Small intestine (tissue), 7 donors: ENCODE measurements around the gene PJVK. TPM values are rescaled to one million over a fixed set of nuclear protein-coding genes. Genes with fewer than 3 reads are reported as not detected.
A peak's percentile ranks its signal among the peaks of the same experiment; 100 is the strongest.

Experiments used
- DNase-seq, 2 donors: peaks; one replicate each; pipeline versions ENCODE4 v3.0.0 to v3.0.0-alpha.2; 2013
- FAIRE-seq: peaks from 2 replicates; lab custom pipeline; 2012; peaks lifted over from hg19 to GRCh38; lab: Jason Lieb, UNC
- H3K27ac ChIP-seq, 3 donors: one replicate each; pipeline ENCODE4 v1.5.1; 2013; ENCODE audit warnings: low read length in 2 of 3, mild to moderate bottlenecking in 2 of 3, control low read depth in 1 of 3, inconsistent platforms in 1 of 3, low read depth in 1 of 3, moderate library complexity in 1 of 3
- H3K27me3 ChIP-seq, 3 donors: one replicate each; pipeline ENCODE4 v1.6.1; 2013; ENCODE audit warnings: low read length in 3 of 3, inconsistent platforms in 1 of 3; ENCODE audit not compliant: control insufficient read depth in 3 of 3, insufficient read depth in 3 of 3
- H3K36me3 ChIP-seq, 3 donors: one replicate each; pipeline ENCODE4 v1.6.1; 2013; ENCODE audit warnings: low read length in 3 of 3, inconsistent platforms in 1 of 3, low read depth in 1 of 3, mild to moderate bottlenecking in 1 of 3, moderate library complexity in 1 of 3; ENCODE audit not compliant: control insufficient read depth in 3 of 3, insufficient read depth in 2 of 3
- H3K4me1 ChIP-seq, 3 donors: one replicate each; pipeline ENCODE4 v1.6.1; 2013; ENCODE audit warnings: low read length in 2 of 3, inconsistent platforms in 1 of 3, low read depth in 1 of 3, mild to moderate bottlenecking in 1 of 3, moderate library complexity in 1 of 3; ENCODE audit not compliant: control insufficient read depth in 3 of 3, insufficient read depth in 2 of 3
- H3K4me3 ChIP-seq, 3 donors: one replicate each; pipeline ENCODE4 v1.5.1; 2013; ENCODE audit warnings: low read length in 3 of 3, control low read depth in 1 of 3, inconsistent platforms in 1 of 3, low read depth in 1 of 3, mild to moderate bottlenecking in 1 of 3, moderate library complexity in 1 of 3
- H3K9me3 ChIP-seq, 2 donors: one replicate each; pipeline ENCODE4 v1.6.1; 2013; ENCODE audit warnings: low read depth in 1 of 2, low read length in 1 of 2; ENCODE audit not compliant: control insufficient read depth in 2 of 2, insufficient read depth in 1 of 2
- WGBS, 3 donors: extraction: QIAGEN DNeasy Blood & Tissue Kit; methylation state at CpG; one replicate each; pipeline ENCODE4 v1.1.7; 2013; 5-methylcytosine and 5-hydroxymethylcytosine counted together
- polyA plus RNA-seq, 4 donors: library from polyadenylated mRNA; stranded (reverse) in 3 of 4; unstranded in 1 of 4; fragments of 200-250 nt in 3 of 4; fragments of 120-200 nt in 1 of 4; gene quantifications; one replicate each; pipeline versions ENCODE4 v1.2.1 to v1.2.3, GENCODE V29; 2013
- donor health status: healthy with polysubstance abuse.
- donor health status: control.
- donor health status: control.
- donor health status: Bipolar disorder and iron deficiency.
- donor health status: healthy.

PJVK gene
- polyA plus RNA-seq, 4 donors: 1.0 to 5.3 (median 1.1) TPM; not detected in 1

GRCh38 chr2:178498137-178498536 is 47.0 kb downstream of the PJVK start:
- no peak for FAIRE-seq
- DNase-seq: no peak
- H3K36me3 ChIP-seq: peaks cover 20 to 22% (median 20%) of the 10 kb centered on the region in 3 donors

GRCh38 chr2:178499640-178500039 is 48.5 kb downstream of the PJVK start:
- no peaks in the 10 kb centered on the region for H3K27me3 ChIP-seq
- H3K27ac ChIP-seq: no peak overlapping the region
- no peaks in the 10 kb centered on the region for H3K9me3 ChIP-seq
- no peaks in the 10 kb centered on the region for H3K4me1 ChIP-seq
- FAIRE-seq (no peak), DNase-seq (no peak)
- H3K36me3 ChIP-seq: peaks cover 13 to 20% (median 13%) of the 10 kb centered on the region in 3 donors
- no peak overlapping the region for H3K4me3 ChIP-seq
- 95 to 97% (median 95%) methylated on average over 3 of the region's 3 CpGs for WGBS, 3 donors

More at GRCh38 chr2:178498137-178498536, 47.0 kb downstream of the PJVK start:
- Histone ChIP-seq H3K27me3 (no peaks in the 10 kb centered on the region), H3K4me3 (no peak overlapping the region), H3K4me1 (no peaks in the 10 kb centered on the region), H3K27ac (no peak overlapping the region), H3K9me3 (no peaks in the 10 kb centered on the region)

GRCh38 chr2:178502751-178503150 is 51.6 kb downstream of the PJVK start:
- no peak for FAIRE-seq
- Histone ChIP-seq H3K4me1 (no peaks in the 10 kb centered on the region), H3K4me3 (no peak overlapping the region), H3K36me3 (peaks cover 0 to 13% (median 12%) of the 10 kb centered on the region in 3 donors), H3K9me3 (no peaks in the 10 kb centered on the region), H3K27me3 (no peaks in the 10 kb centered on the region), H3K27ac (no peak overlapping the region)
- WGBS, 3 donors: 97 to 99% (median 99%) methylated on average over 4 of the region's 4 CpGs
- DNase-seq: no peak

DNA sequence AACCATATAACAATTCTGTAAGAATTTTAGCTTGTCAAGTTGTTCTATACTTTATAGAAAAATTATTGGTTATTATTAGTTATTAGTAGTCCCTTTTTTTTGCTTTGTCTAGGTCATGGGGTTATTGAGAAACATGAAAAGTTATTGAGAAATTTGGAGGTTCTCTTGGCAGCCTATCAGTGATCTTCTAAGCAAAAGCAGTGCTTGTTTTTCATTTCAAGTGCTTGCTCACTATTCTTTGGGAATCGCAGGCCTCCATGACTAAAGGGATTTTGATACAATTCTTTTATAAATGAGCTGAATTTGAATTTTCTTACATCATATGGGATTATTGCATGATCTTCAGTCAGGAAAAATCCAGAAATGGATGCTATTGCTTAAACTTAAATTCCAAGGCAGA is 54.9 kb downstream of the PJVK start:
- Histone ChIP-seq H3K27me3 (no peaks in the 10 kb centered on the region), H3K9me3 (no peaks in the 10 kb centered on the region), H3K27ac (peak overlapping the region in 1 of 3 donors; percentile 8), H3K4me3 (no peak overlapping the region), H3K36me3 (peaks cover 0 to 10% (median 3%) of the 10 kb centered on the region in 3 donors), H3K4me1 (no peaks in the 10 kb centered on the region)
- DNase-seq: no peak
- no peak for FAIRE-seq
- 86 to 97% (median 97%) methylated on average over 1 of the region's 1 CpG for WGBS, 3 donors

GRCh38 chr2:178506524-178506923 is 55.3 kb downstream of the PJVK start:
- Histone ChIP-seq H3K27me3 (no peaks in the 10 kb centered on the region), H3K27ac (peak overlapping the region in 1 of 3 donors; percentile 34), H3K36me3 (peaks cover 0 to 13% (median 2%) of the 10 kb centered on the region in 3 donors), H3K4me1 (no peaks in the 10 kb centered on the region), H3K4me3 (no peak overlapping the region), H3K9me3 (no peaks in the 10 kb centered on the region)
- FAIRE-seq (no peak), DNase-seq (peak; percentile 39 to 89)
- 20 to 69% (median 44%) methylated on average over 2 of the region's 2 CpGs for WGBS, 3 donors

DNA sequence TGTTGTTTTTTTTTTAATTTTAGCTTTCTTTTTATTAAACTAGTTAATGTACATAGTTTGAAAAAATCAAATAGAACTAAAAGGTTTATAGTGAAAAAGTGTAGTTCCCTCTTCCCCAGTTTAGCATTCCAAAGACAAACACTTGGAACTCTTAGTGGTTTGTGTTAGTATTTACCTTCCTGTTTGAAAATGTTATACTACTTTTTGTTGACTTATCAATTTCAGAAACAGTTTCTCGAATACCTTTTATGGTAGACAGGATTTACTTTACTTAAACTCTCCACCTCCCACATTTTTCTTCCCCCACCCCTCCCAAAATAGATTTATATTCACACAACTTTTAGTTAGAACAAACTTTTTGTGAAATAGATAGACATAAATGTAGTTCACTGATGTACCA is 55.8 kb downstream of the PJVK start:
- H3K9me3 ChIP-seq: no peaks in the 10 kb centered on the region
- no peak overlapping the region for H3K4me3 ChIP-seq
- FAIRE-seq (peak; percentile 41), DNase-seq (no peak)
- H3K36me3 ChIP-seq: peaks cover 0 to 15% (median 2%) of the 10 kb centered on the region in 3 donors
- 63 to 87% (median 74%) methylated on average over 1 of the region's 1 CpG for WGBS, 3 donors
- no peaks in the 10 kb centered on the region for H3K4me1 ChIP-seq
- H3K27ac ChIP-seq: no peak overlapping the region
- no peaks in the 10 kb centered on the region for H3K27me3 ChIP-seq

DNA sequence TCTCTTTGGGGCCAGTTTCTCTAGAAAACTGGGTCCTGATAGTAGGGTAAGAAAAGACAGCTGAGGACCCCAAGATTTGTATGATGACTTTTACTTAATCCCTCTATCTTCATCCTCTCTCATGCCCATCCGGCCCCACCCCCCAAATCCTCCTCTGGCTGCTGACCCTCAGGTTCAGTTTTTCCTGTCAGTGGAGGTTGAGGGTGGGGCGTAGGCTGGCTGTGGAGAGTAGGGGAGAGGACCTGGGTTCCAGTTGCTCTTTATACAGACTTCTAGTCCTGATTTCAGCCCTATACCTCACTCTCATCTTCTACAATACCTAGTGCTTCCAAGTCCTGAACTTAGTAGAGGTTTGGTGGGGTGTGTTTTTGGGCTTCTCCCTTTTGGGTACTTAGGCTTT is 57.5 kb downstream of the PJVK start:
- WGBS, 3 donors: 95 to 100% (median 98%) methylated on average over 2 of the region's 2 CpGs
- no peak overlapping the region for H3K27ac ChIP-seq
- FAIRE-seq (no peak), DNase-seq (no peak)
- no peaks in the 10 kb centered on the region for H3K4me1 ChIP-seq
- peaks cover 0 to 15% (median 0%) of the 10 kb centered on the region in 3 donors for H3K36me3 ChIP-seq
- H3K9me3 ChIP-seq: no peaks in the 10 kb centered on the region
- H3K27me3 ChIP-seq: no peaks in the 10 kb centered on the region
- H3K4me3 ChIP-seq: no peak overlapping the region

DNA sequence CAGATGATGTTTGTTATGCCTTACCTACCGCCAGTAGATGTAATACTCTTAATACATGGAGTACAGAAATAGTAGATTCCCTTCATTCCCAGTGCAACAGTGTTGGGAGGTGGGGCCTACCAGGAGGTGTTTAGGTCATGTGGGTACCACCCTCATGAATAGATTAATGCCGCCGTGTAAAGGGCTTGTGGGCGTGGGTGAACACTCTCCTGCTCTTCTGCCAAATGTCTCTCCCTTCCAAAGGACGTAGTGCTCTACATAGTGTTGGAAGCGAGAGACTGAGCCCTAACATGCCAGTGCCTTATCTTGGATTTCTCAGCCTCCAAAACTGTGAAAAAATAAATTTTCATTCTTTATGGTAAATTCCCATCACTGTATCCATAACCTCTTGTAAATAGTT is 59.2 kb downstream of the PJVK start:
- Histone ChIP-seq H3K9me3 (no peaks in the 10 kb centered on the region), H3K36me3 (peaks cover 0 to 15% (median 0%) of the 10 kb centered on the region in 3 donors), H3K4me1 (no peaks in the 10 kb centered on the region), H3K4me3 (no peak overlapping the region), H3K27me3 (no peaks in the 10 kb centered on the region), H3K27ac (no peak overlapping the region)
- WGBS, 3 donors: 87 to 94% (median 89%) methylated on average over 6 of the region's 6 CpGs
- no peak for DNase-seq
- FAIRE-seq: no peak
